Placental epithelial cell (primary cell): ENCODE data around the gene OR1J1. TPM values are rescaled to one million over a fixed set of nuclear protein-coding genes. Genes with fewer than 3 reads are reported as not detected.

Source experiments
- total RNA-seq: library from RNA; depleted of rRNA; stranded (reverse); fragments of >200 nt; gene quantifications from 2 replicates; pipeline ENCODE4 v1.2.3, GENCODE V29; 2012

OR1J1 gene
- not detected in 2 replicates for total RNA-seq

GRCh38 chr9:122477826-122478225, at the start of gene OR1J1:
Gene OR1J1 (minus strand): TSS chr9:122477926. CDS start chr9:122477926, 0 bp downstream.

GRCh38 chr9:122527193-122527592, 49.5 kb upstream of the OR1J1 start, which contains the start of gene OR1N1:
Gene OR1N1 (minus strand): TSS chr9:122527293. CDS start chr9:122527293, 0 bp downstream.

GRCh38 chr9:122518841-122519240, 41.1 kb upstream of the OR1J1 start, which contains the start of gene OR1J4:
Gene OR1J4 (plus strand): TSS chr9:122519141. CDS start chr9:122519141, 0 bp downstream.

DNA sequence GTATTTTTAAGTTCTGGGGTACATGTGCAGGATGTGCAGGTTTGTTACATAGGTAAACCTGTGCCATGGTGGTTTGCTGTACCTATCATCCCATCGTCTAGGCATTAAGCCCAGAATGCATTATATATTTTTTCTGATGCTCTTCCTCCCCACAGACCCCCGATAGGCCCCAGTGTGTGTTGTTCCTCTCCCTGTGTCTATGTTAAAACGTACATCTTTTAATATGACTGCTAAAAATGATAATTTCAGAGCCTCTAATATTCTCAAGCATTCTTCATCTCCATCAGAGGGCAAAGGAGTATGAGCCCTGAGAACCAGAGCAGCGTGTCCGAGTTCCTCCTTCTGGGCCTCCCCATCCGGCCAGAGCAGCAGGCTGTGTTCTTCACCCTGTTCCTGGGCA, 32.8 kb upstream of the OR1J1 start, which contains the start of gene OR1J2:
Gene OR1J2 (plus strand): TSS at position 301 of the 400 bp plus-strand sequence. CDS start 0 bp downstream, at position 301.

Other genes starting within 250 kb of the OR1J1 start
- gene LHX6, start 249.0 kb downstream of the OR1J1 start, total RNA-seq, result 0.33 TPM in 1 of 2 replicates, not detected in the other
- gene RBM18, start 213.1 kb downstream of the OR1J1 start, total RNA-seq, result 7.5 and 8.4 TPM in 2 replicates
- 41.9 and 42.0 TPM in 2 replicates for gene MRRF, start 213.0 kb downstream of the OR1J1 start, total RNA-seq
- under 0.01 and 0.33 TPM in 2 replicates for gene PTGS1, start 106.9 kb downstream of the OR1J1 start, total RNA-seq
- gene OR1J2, start 32.9 kb upstream of the OR1J1 start, total RNA-seq, result not detected in 2 replicates
- not detected in 2 replicates for gene OR1J4, start 41.2 kb upstream of the OR1J1 start, total RNA-seq
- gene OR1N1, start 49.4 kb upstream of the OR1J1 start, total RNA-seq, result not detected in 2 replicates
- not detected in 2 replicates for gene OR1N2, start 75.2 kb upstream of the OR1J1 start, total RNA-seq
- gene OR1L8, start 105.5 kb upstream of the OR1J1 start, total RNA-seq, result 0.11 TPM in 1 of 2 replicates, not detected in the other
- gene OR1Q1, start 136.8 kb upstream of the OR1J1 start, total RNA-seq, result not detected in 2 replicates
- gene OR1B1, start 179.7 kb upstream of the OR1J1 start, total RNA-seq, result not detected in 2 replicates
- not detected in 2 replicates for gene OR1L1, start 183.8 kb upstream of the OR1J1 start, total RNA-seq
- not detected in 2 replicates for gene OR1L3, start 197.2 kb upstream of the OR1J1 start, total RNA-seq
- not detected in 2 replicates for gene OR1L4, start 246.1 kb upstream of the OR1J1 start, total RNA-seq